NCI-H1436 treated with DMSO at 0.1 percent for 48 hours (cell line): Measurements from ENCODE around the gene CHSY1.
"Not testable (repeated sequence)": the region's sequence is repeated elsewhere in the genome, so short reads cannot be mapped to it uniquely, and the experiment has no call there.

Source experiments
- DNase-seq: peaks from one replicate; lab custom pipeline; 2025; lab: John Stamatoyannopoulos, UW

The CHSY1 gene, protein sequence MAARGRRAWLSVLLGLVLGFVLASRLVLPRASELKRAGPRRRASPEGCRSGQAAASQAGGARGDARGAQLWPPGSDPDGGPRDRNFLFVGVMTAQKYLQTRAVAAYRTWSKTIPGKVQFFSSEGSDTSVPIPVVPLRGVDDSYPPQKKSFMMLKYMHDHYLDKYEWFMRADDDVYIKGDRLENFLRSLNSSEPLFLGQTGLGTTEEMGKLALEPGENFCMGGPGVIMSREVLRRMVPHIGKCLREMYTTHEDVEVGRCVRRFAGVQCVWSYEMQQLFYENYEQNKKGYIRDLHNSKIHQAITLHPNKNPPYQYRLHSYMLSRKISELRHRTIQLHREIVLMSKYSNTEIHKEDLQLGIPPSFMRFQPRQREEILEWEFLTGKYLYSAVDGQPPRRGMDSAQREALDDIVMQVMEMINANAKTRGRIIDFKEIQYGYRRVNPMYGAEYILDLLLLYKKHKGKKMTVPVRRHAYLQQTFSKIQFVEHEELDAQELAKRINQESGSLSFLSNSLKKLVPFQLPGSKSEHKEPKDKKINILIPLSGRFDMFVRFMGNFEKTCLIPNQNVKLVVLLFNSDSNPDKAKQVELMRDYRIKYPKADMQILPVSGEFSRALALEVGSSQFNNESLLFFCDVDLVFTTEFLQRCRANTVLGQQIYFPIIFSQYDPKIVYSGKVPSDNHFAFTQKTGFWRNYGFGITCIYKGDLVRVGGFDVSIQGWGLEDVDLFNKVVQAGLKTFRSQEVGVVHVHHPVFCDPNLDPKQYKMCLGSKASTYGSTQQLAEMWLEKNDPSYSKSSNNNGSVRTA

GRCh38 chr15:101251830-101252820, at the start of gene CHSY1:
TSS of gene CHSY1 (minus strand) at chr15:101252048. CDS start at chr15:101251456, 592 bp downstream.
- DNase-seq, result no peak

DNA sequence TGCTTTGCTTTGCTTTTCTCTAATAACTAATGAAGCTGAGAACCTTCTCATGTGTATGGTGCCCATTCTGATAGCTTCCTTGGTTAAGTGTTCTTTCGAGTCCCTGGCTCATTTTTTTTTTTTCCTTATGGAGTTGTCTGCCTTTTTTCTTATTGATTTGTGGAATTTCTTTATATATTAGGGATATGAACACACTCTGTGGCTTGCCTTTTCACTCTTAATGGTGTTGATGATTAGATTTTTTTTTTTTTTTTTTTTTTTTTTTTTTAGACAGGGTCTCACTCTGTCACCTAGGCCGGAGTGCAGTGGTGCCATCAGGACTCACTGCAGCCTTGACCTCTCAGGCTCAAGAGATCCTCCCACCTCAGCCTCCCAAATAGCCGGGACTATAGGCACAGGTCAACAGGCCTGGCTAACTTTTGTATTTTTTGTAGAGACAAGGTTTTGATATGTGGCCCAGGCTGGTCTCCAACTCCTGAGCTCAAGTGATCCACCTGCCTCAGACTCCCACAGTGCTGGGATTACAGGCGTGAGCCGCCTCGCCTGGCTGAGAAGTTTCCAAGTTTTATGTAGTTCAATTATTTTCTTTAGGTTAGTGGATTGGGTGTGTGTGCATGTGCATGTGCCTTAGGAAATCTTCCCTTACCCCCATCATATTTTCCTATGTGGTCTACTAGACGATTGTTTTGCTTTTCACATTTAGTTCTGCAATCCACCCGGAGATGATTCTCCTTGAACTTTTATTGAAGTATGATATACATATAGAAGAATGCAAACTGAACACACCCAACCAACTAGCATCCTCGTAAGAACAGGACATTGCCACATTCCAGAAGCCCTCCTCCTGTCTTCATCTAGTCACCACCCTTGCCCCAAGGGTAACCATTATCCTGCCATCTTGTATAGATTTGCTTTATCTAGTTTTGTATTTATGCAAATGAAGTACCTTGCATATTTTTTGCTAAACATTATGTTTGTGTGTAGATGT, 44.9 kb upstream of the CHSY1 start:
- no peak for DNase-seq

- DNase-seq, result no peak
These were observed 43.8 kb upstream of the CHSY1 start for GRCh38 chr15:101295607-101296161.

GRCh38 chr15:101294731-101295606, 43.1 kb upstream of the CHSY1 start, which contains the start of gene SNRPA1:
TSS of gene SNRPA1 (minus strand) at chr15:101295248. CDS start at chr15:101295178, 70 bp downstream.
- DNase-seq, result peak; percentile 5

DNA sequence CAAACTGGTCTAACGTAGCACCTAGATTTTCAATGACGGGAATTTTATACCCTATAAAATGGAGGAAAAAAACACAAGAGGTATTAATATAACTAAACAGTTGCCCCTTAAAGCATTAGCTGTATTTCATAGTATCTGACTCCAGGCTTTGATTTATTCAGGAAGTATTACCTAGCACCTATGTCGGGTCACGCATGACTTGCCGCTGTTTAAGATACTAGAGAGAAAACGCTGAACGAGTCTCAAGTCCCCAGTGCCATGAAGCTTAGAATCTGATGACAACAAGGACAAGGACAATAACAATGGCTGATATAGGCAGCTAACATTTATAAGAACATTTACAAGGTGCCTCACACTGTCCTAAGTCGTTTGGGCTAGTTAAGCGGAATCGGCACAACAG, 41.3 kb upstream of the CHSY1 start:
- no peak for DNase-seq

DNA sequence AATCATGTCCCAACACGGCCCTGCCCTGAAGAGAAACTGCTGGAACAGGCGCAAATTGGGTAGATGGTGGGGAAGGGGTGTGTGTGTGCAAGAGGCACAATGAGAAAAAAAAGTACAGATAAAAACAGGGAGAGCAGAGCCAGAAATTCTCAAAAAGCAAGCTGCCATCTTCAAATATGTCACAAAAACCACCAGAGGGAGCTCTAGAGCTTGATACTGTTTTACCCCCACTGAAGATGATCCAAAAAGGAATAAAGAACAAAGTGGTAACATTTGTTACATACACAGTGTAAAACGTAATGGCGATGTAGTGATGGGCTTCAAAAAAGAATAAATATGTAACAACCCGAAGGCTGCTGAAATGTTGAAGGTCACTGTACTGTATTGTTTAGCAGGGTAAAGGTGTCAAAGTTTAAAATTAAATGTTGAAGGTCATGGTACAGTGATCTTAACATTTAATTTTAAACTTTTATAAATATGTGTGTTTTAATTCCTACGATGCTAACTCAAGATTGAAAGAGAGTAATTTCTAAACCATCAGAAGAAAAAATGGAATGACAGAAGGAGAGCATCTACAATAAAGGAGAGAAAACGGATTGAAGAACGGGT, 37.2 kb upstream of the CHSY1 start:
- DNase-seq, result no peak

DNA sequence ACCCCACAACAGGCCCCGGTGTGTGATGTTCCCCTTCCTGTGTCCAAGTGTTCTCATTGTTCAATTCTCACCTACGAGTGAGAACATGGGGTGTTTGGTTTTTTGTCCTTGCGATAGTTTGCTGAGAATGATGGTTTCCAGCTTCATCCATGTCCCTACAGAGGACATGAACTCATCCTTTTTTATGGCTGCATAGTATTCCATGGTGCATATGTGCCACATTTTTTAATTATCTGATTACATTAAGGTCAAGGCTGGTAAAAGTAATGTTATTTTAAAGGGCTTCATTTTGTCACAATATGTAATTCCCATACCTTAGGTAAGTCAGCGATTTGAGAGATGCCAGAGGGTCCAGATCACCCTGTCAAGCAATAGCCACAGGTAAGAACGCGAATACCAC, 35.5 kb upstream of the CHSY1 start:
- not testable (repeated sequence) for DNase-seq

- DNase-seq, result no peak
These were observed 34.7 kb upstream of the CHSY1 start for GRCh38 chr15:101286471-101287114.

GRCh38 chr15:101283931-101284330, 32.1 kb upstream of the CHSY1 start:
- no peak for DNase-seq

DNA sequence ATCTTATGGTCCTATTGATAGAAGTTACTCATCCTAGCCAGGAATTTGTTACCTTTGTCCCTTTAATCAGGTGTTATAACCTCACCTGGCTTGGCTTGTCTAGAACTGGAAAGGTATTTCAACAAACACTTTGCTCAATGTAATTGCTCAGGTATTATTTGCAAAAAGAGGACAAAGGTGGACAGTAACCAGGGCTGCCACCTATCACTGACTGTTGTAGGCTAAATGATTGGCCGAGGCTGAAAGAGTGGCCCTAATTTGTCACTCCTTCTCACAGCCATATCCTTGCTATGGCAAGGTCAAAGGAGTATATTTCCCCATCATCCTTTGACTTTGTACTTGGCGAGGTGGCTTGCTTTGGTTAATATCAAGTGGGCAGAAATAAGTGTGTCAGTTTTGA, 28.2 kb upstream of the CHSY1 start:
- no peak for DNase-seq

DNA sequence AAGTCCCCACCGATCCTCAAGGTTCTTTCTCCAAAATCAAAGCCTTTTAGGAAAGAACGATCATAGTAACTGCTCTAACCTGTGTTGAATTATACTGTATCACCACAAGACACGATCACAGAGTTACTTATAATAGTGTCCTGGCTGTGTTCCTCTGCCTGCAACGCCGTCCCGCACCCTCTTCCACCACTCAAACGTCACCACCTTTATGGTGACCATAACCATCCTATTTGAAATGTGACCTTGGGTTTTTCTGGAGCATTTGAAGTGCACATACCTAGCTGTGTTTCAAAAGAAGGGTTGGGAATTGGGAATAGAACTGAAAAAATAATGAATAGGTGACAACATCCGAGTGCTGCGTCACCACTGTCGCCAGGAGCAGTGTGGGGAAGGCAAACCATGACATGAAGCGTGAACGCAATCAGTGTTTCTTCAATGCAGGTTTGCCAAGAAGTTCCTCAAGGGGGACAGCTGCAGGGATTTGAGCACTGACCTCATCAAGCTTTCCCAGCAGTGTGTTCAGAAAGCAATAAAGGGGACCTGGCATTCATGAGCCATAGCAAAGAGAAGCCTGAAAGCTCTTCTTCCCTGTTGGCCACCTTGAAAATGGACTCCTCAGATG, 26.2 kb upstream of the CHSY1 start:
- DNase-seq, result no peak

DNA sequence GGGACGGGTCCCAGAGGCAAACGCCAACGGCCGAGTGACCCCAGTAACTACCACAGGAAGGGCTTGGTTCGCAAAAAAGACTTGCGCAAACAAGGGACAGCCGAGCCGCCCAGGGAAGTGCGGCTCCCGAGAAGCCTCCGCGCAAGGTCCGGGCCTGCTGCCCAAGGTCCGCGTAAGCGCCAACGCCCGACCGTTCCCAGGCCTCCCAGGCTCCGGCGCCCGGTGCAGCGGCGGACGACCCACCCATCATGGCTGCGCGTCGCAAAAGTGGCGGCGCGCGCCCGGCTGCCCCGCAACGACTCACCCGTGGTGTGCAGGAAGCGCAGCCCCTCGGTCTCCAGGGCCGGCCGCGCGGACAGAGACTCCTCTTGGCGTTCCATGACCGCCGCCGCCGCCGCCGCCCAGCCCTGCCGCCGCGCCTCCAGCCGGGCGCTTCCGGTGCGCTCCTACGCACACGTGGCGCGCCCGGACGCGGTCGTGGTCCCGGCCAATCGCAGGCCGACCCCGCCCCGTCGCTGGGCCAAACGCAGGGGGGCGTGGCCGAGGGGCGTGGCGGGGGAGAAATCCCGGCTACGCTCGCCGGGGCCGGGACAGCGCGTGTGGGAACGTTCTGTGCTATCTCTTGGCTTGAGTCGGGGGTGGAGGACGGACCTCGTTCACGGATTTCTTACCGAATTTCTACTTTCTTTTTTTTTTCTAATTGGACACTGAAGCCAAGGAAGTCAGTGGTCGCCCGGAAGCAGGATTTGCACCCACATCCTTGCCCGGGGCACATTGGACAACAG, 25.4 kb upstream of the CHSY1 start, which contains the start of gene SELENOS:
Gene SELENOS (minus strand): TSS at position 448 of the 785 bp plus-strand sequence. CDS start 68 bp downstream, at position 380.
- no peak for DNase-seq

DNA sequence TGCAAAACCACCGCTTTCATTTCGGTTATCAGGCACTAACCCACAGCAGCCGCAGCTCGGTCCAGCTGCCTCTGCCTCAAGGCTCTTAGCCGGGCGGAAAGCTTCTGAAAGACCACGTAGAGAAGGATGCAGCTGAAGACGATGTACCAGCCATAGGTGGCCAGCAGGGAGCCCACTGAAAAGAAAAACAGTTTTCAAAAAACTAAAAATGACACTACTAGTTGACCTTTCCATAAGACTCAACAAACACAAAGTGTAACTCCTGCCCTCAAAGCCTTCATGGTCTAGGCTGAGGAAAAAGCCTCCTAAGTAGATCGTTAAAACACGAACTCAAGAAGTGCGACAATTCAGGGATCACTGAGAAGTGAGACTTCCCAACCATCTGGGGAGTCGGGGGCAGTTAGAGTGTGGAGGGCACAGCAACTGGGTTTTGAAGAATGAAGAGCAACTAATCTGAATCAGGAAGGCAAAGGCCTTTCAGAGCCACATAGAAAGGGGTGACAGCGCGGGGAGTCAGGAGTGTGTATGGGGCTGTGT, 24.7 kb upstream of the CHSY1 start:
- DNase-seq, result no peak

DNA sequence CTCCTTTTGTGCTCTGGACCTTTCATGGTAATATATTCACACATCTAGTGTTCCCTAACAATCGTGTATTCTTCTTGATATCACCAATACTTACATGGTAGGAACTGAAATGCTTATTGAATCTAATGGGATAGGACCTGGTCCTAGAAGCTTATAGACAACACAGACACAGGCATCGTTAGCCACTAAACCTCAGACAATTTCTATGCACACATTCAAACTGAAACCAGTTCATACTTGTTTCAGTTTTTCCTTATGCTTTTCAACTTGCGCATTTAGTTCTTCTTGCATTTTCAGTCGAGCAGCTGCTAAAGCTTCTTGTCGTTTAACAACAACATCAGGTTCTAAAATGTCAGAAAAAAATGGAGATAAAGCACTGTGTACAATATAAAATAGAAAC, 23.2 kb upstream of the CHSY1 start:
- DNase-seq, result no peak

DNA sequence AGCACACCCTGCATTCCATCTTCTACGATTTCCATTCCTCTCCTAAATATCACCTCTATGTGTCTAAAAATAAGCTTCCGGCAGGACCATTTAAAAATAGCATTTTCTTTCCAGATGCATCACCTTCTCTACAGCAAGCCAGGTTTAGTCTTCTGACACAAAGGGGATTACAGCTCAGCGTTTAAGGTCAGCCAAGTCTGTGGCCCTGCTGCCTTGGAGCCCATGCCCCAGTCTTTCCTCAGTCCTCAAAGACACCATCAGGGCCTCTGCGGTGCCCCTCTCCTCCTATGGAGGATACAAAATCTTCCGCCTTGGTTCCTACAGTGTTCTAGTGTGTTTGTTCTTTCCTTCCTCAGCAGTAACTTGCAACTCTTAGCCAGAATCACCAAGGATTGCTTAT, 21.7 kb upstream of the CHSY1 start:
- no peak for DNase-seq

- no peak for DNase-seq
These were observed 20.7 kb upstream of the CHSY1 start for GRCh38 chr15:101272584-101272983.
